Mucosa of rectum (tissue), 2 donors: ENCODE measurements around the gene KIAA0232.

Source experiments
- H3K27ac ChIP-seq, 2 donors: one replicate each; pipeline ENCODE4 v1.7.0; 2013; ENCODE audit warnings: inconsistent platforms in 2 of 2, low read depth in 2 of 2, low read length in 2 of 2
- H3K27me3 ChIP-seq, 2 donors: one replicate each; pipeline ENCODE4 v1.7.0; 2013; ENCODE audit warnings: low read length in 2 of 2; ENCODE audit not compliant: control insufficient read depth in 2 of 2, insufficient read depth in 2 of 2
- H3K36me3 ChIP-seq, 2 donors: one replicate each; pipeline ENCODE4 v1.7.0; 2013; ENCODE audit warnings: low read length in 2 of 2; ENCODE audit not compliant: control insufficient read depth in 2 of 2, insufficient read depth in 2 of 2
- H3K4me1 ChIP-seq, 2 donors: one replicate each; pipeline ENCODE4 v1.7.0; 2013; ENCODE audit warnings: low read length in 2 of 2, mild to moderate bottlenecking in 1 of 2; ENCODE audit not compliant: control insufficient read depth in 2 of 2, insufficient read depth in 2 of 2
- H3K4me3 ChIP-seq, 2 donors: one replicate each; pipeline ENCODE4 v1.7.0; 2013; ENCODE audit warnings: low read length in 2 of 2
- H3K9ac ChIP-seq, 2 donors: one replicate each; pipeline ENCODE4 v1.7.0; 2013; ENCODE audit warnings: low read length in 2 of 2, low read depth in 1 of 2, mild to moderate bottlenecking in 1 of 2
- H3K9me3 ChIP-seq, 2 donors: one replicate each; pipeline ENCODE4 v1.7.0; 2013; ENCODE audit warnings: low read length in 2 of 2; ENCODE audit not compliant: control insufficient read depth in 2 of 2
- donor health status: healthy.
- donor health status: Normal muscosa, but diverticular disease.

KIAA0232 gene

GRCh38 chr4:6925357-6925836 is 142.9 kb downstream of the KIAA0232 start:
- no peaks in the 10 kb centered on the region for H3K27me3 ChIP-seq
- H3K4me3 ChIP-seq: no peak overlapping the region
- peak overlapping the region; percentile 88 to 91 for H3K27ac ChIP-seq
- peaks cover 46 to 51% of the 10 kb centered on the region in 2 donors for H3K4me1 ChIP-seq
- H3K9me3 ChIP-seq: no peaks in the 10 kb centered on the region
- H3K9ac ChIP-seq: no peak overlapping the region
- peaks cover 22 to 24% of the 10 kb centered on the region in 2 donors for H3K36me3 ChIP-seq

- H3K36me3 ChIP-seq: peaks cover 22 to 24% of the 10 kb centered on the region in 2 donors
- H3K9ac ChIP-seq: peak overlapping the region in 1 of 2 donors; percentile 60
- no peaks in the 10 kb centered on the region for H3K27me3 ChIP-seq
- peaks cover 46 to 49% of the 10 kb centered on the region in 2 donors for H3K4me1 ChIP-seq
- H3K27ac ChIP-seq: peak overlapping the region; percentile 88 to 91
- H3K4me3 ChIP-seq: no peak overlapping the region
- no peaks in the 10 kb centered on the region for H3K9me3 ChIP-seq
These were observed 143.6 kb downstream of the KIAA0232 start for GRCh38 chr4:6926081-6926480.

- Histone ChIP-seq H3K27me3 (no peaks in the 10 kb centered on the region), H3K9ac (peak overlapping the region; percentile 60 to 63), H3K9me3 (no peaks in the 10 kb centered on the region), H3K4me1 (peaks cover 46 to 49% of the 10 kb centered on the region in 2 donors), H3K36me3 (peaks cover 22 to 24% of the 10 kb centered on the region in 2 donors), H3K4me3 (peak overlapping the region in 1 of 2 donors; percentile 54), H3K27ac (peak overlapping the region; percentile 88 to 91)
These were observed 144.4 kb downstream of the KIAA0232 start for GRCh38 chr4:6926681-6927478.

GRCh38 chr4:6928081-6928480 is 145.6 kb downstream of the KIAA0232 start:
- Histone ChIP-seq H3K4me1 (peaks cover 46 to 49% of the 10 kb centered on the region in 2 donors), H3K9ac (peak overlapping the region; percentile 36 to 63)

GRCh38 chr4:6929339-6929811 is 146.8 kb downstream of the KIAA0232 start:
- Histone ChIP-seq H3K9me3 (no peaks in the 10 kb centered on the region), H3K27me3 (no peaks in the 10 kb centered on the region), H3K36me3 (peaks cover 11 to 19% of the 10 kb centered on the region in 2 donors), H3K27ac (peak overlapping the region; percentile 88 to 91), H3K4me1 (peaks cover 46 to 49% of the 10 kb centered on the region in 2 donors), H3K4me3 (peak overlapping the region; percentile 53 to 56), H3K9ac (peak overlapping the region; percentile 54 to 63)

More at GRCh38 chr4:6928081-6928480, 145.6 kb downstream of the KIAA0232 start:
- peaks cover 22 to 24% of the 10 kb centered on the region in 2 donors for H3K36me3 ChIP-seq
- H3K27me3 ChIP-seq: no peaks in the 10 kb centered on the region
- H3K9me3 ChIP-seq: no peaks in the 10 kb centered on the region
- no peak overlapping the region for H3K4me3 ChIP-seq
- H3K27ac ChIP-seq: peak overlapping the region; percentile 88 to 91

- H3K27me3 ChIP-seq: no peaks in the 10 kb centered on the region
- H3K9ac ChIP-seq: peak overlapping the region; percentile 54 to 63
- H3K9me3 ChIP-seq: no peaks in the 10 kb centered on the region
- H3K36me3 ChIP-seq: peaks cover 6 to 14% of the 10 kb centered on the region in 2 donors
- peak overlapping the region; percentile 88 to 91 for H3K27ac ChIP-seq
- H3K4me1 ChIP-seq: peaks cover 46 to 53% of the 10 kb centered on the region in 2 donors
- peak overlapping the region; percentile 53 to 56 for H3K4me3 ChIP-seq
These were observed 147.4 kb downstream of the KIAA0232 start for GRCh38 chr4:6929812-6930464.

- peaks cover 29 to 33% of the 10 kb centered on the region in 2 donors for H3K4me1 ChIP-seq
- no peak overlapping the region for H3K9ac ChIP-seq
- no peak overlapping the region for H3K4me3 ChIP-seq
- no peaks in the 10 kb centered on the region for H3K27me3 ChIP-seq
- H3K9me3 ChIP-seq: no peaks in the 10 kb centered on the region
- peaks cover 0 to 7% of the 10 kb centered on the region in 2 donors for H3K36me3 ChIP-seq
- no peak overlapping the region for H3K27ac ChIP-seq
These were observed 149.9 kb downstream of the KIAA0232 start for GRCh38 chr4:6932475-6932874.

GRCh38 chr4:6932918-6933317 is 150.4 kb downstream of the KIAA0232 start:
- Histone ChIP-seq H3K4me1 (peaks cover 24 to 29% of the 10 kb centered on the region in 2 donors), H3K36me3 (peaks cover 0 to 7% of the 10 kb centered on the region in 2 donors), H3K27me3 (no peaks in the 10 kb centered on the region), H3K27ac (no peak overlapping the region), H3K9ac (no peak overlapping the region), H3K9me3 (no peaks in the 10 kb centered on the region), H3K4me3 (no peak overlapping the region)
